Neural progenitor cell (in vitro differentiated cells): ENCODE measurements around the gene PCDHGA9.

Source experiments
- CTCF ChIP-seq: fragments of 200-600 bp; sonication (generic); IDR thresholded peaks from 2 replicates; pipeline ENCODE4 v1.5.1; 2017; ENCODE audit warnings: antibody characterized with exemption, mild to moderate bottlenecking
- EZH2 ChIP-seq: fragments of 200-600 bp; sonication (generic); IDR thresholded peaks from 2 replicates; pipeline ENCODE4 v1.6.1; 2017; ENCODE audit warnings: antibody characterized with exemption, mild to moderate bottlenecking, moderate library complexity

- no peak for TF ChIP-seq CTCF
- no peak for TF ChIP-seq EZH2
These were observed 19.2 kb upstream of the PCDHGA9 start for GRCh38 chr5:141383345-141383744.
